ENCODE measurements around the gene STK32B.

GRCh38 chr4:5152521-5152920, 101.2 kb downstream of the STK32B start:
- TF ChIP-seq CTCF (IDR thresholded peaks at IDR 0.05) (no peak), POLR2A (IDR thresholded peaks at IDR 0.05) (no peak)
